ENCODE results near the gene EEF1G. TPM values are rescaled to one million over a fixed set of nuclear protein-coding genes. Genes with fewer than 3 reads are reported as not detected.

EEF1G gene
- total and polyA plus RNA-seq, 2 of the 13 experiments (the other 11 are each of a cell fraction or from before 2014, with no cell fraction given), result 1,787 to 2,144 TPM

GRCh38 chr11:62548545-62549335 is 25.0 kb downstream of the EEF1G start (continued):
- TF ChIP-seq FOXA3 (CRISPR knock-in tag; IDR thresholded peaks at IDR 0.05) (peak; percentile 94), ZNF674 (CRISPR knock-in tag; IDR thresholded peaks at IDR 0.05; ENCODE audit: low read depth) (no peak), ETS1 (CRISPR knock-in tag; IDR thresholded peaks at IDR 0.05) (no peak), TRAFD1 (CRISPR knock-in tag; IDR thresholded peaks at IDR 0.05; ENCODE audit: borderline replicate concordance) (no peak), ZNF34 (CRISPR knock-in tag; IDR thresholded peaks at IDR 0.05; ENCODE audit: borderline replicate concordance) (no peak), ZUFSP (CRISPR knock-in tag; IDR thresholded peaks at IDR 0.05; ENCODE audit: borderline replicate concordance) (no peak), BHLHE40 (IDR thresholded peaks at IDR 0.05; ENCODE audit: low read length) (no peak), MEIS1 (CRISPR knock-in tag; IDR thresholded peaks at IDR 0.05; ENCODE audit: borderline replicate concordance) (no peak), ZHX2 (IDR thresholded peaks at IDR 0.05; ENCODE audit: low read depth) (no peak), ZHX2 (CRISPR knock-in tag; IDR thresholded peaks at IDR 0.05; ENCODE audit: borderline replicate concordance) (no peak), RERE (CRISPR knock-in tag; IDR thresholded peaks at IDR 0.05; ENCODE audit: low read depth) (no peak)

Measured in HepG2 (cell line).